ENCODE data around the gene DEAF1.

DNA sequence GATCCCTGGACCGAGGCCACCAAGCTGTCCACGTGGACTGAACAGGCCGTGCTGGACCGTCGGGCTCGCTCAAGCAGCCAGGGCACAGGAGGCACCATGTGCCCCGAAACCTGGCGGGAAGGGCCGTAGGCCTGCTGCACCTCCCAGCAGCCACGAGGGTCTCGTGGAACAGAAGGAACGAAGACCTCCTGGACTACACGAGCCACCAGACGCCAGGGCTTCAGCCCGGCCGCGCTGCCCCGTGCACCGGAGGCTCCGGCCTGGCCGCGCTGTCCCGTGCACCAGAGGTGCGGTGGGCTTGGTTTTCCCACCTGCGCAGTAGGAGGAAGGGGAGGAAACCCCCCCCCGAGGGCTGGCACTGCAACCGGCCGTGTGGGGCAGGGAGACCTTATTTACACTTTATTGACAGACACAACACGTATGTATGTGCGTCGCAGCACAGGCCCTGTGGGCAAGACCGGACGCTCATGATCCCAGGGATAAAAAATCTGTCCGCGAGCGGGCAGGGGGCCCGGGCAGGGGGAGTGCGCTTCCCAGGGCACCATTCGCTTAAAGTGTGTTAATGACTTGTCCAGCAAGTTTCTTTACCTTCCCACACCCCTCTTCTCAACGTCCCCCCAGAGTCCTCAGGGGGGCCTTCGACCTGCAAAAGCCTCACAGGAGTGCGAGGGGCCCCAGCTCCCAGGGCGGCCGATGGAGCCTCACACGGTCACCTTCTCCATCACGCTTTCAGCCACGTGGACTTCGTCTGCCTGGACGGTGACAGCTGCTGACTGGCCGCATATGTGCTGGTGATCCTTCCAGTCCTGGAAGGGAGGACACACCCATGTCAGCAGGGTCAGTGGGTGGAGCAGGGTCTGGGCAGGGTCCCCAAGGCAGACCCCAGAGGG lies 50.9 kb downstream of the DEAF1 start:
- TF ChIP-seq, protein P1, sequence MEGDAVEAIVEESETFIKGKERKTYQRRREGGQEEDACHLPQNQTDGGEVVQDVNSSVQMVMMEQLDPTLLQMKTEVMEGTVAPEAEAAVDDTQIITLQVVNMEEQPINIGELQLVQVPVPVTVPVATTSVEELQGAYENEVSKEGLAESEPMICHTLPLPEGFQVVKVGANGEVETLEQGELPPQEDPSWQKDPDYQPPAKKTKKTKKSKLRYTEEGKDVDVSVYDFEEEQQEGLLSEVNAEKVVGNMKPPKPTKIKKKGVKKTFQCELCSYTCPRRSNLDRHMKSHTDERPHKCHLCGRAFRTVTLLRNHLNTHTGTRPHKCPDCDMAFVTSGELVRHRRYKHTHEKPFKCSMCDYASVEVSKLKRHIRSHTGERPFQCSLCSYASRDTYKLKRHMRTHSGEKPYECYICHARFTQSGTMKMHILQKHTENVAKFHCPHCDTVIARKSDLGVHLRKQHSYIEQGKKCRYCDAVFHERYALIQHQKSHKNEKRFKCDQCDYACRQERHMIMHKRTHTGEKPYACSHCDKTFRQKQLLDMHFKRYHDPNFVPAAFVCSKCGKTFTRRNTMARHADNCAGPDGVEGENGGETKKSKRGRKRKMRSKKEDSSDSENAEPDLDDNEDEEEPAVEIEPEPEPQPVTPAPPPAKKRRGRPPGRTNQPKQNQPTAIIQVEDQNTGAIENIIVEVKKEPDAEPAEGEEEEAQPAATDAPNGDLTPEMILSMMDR (conservative IDR thresholded peaks at IDR 0.05 in 1 of 2, IDR thresholded peaks at IDR 0.05 in 1 of 2; ENCODE audit: low read depth in 1 of 2, low read length in 2 of 2), result no peak
- no peak for TF ChIP-seq EZH2 (IDR thresholded peaks at IDR 0.05; ENCODE audit: low read length, missing control alignments)

All from fibroblast of lung (primary cell).